HepG2 (cell line): ENCODE measurements around the gene SLU7. TPM values are rescaled to one million over a fixed set of nuclear protein-coding genes. Genes with fewer than 3 reads are reported as not detected.

Source experiments
- ATAC-seq: fragments of 200-7000 bp; cut with Tn5 transposase; 3 replicates; pipeline ENCODE4 v1.9.1; 2020; ENCODE audit warnings: mild to moderate bottlenecking, moderate library complexity
- BruUV-seq: library from RNA; stranded (reverse); fragments of 400-500 nt; replicated peaks from 2 replicates; lab custom pipeline; 2021; lab: Mats Ljungman, UMichigan
- CTCF ChIA-PET: fragments of 300-600 bp; formaldehyde crosslinking; extraction: SDS; loops from one replicate; lab custom pipeline; 2021; ENCODE audit warnings: low total read pairs, inconsistent platforms, low intra/inter-chr PET ratio; lab: Yijun Ruan, JAX
- POLR2A ChIA-PET: fragments of 350-600 bp; sonication (Branson Sonifier 250); formaldehyde crosslinking; loops from one replicate; lab custom pipeline; 2020; ENCODE audit warnings: antibody characterized with exemption, inconsistent platforms; lab: Yijun Ruan, JAX
- DNase-seq: peaks from one replicate; pipeline ENCODE4 v3.0.0-alpha.2; 2015; ENCODE audit warnings: low spot score
- FAIRE-seq: peaks from 3 replicates; lab custom pipeline; 2011; peaks lifted over from hg19 to GRCh38; lab: Jason Lieb, UNC
- H2AFZ ChIP-seq: one replicate; pipeline ENCODE4 v1.6.1; 2011; ENCODE audit warnings: low read length, inconsistent platforms
- H3K27ac ChIP-seq: fragments of 300-600 bp; 3 replicates; pipeline ENCODE4 v1.8.0; 2011; ENCODE audit warnings: mixed run types, mild to moderate bottlenecking, mixed read lengths, low read length, inconsistent platforms; ENCODE audit not compliant: insufficient read depth; ENCODE audit errors: extremely low read length
- H3K27me3 ChIP-seq, 2 experiments: fragments of 200-600 bp in 1 of 2; 2 replicates in 1 of 2; 3 replicates in 1 of 2; pipeline versions ENCODE4 v1.6.0 to v1.8.0; 2011; ENCODE audit warnings: low read length in 2 of 2, mild to moderate bottlenecking in 2 of 2, moderate library complexity in 2 of 2, inconsistent platforms in 1 of 2; ENCODE audit not compliant: insufficient read depth in 2 of 2, control insufficient read depth in 1 of 2
- H3K36me3 ChIP-seq, 2 experiments: fragments of 200-600 bp in 1 of 2; replicated peaks in 1 of 2; 2 replicates in 1 of 2; 3 replicates in 1 of 2; pipeline versions ENCODE4 v1.5.1 to v1.8.0; 2011; ENCODE audit warnings: low read length in 2 of 2, inconsistent platforms in 1 of 2; ENCODE audit not compliant: insufficient read depth in 2 of 2, control insufficient read depth in 1 of 2
- H3K4me1 ChIP-seq: 2 replicates; pipeline ENCODE4 v1.5.1; 2012; ENCODE audit warnings: low read length, inconsistent platforms; ENCODE audit not compliant: insufficient read depth
- H3K4me2 ChIP-seq: 2 replicates; pipeline ENCODE4 v1.6.0; 2011; ENCODE audit warnings: low read depth, low read length, inconsistent platforms
- H3K4me3 ChIP-seq, 3 experiments: fragments of 200-600 bp in 1 of 3; sonication (generic), shearing (Covaris generic) in 1 of 3; replicated peaks in 1 of 3; 2 replicates each; pipeline ENCODE4 v1.5.1; 2011 to 2016; ENCODE audit warnings: low read length in 3 of 3, inconsistent platforms in 2 of 3, low read depth in 2 of 3, mild to moderate bottlenecking in 2 of 3, control low read depth in 1 of 3, mixed read lengths in 1 of 3; ENCODE audit not compliant: insufficient read depth in 1 of 3
- H3K79me2 ChIP-seq: one replicate; pipeline ENCODE4 v1.6.1; 2011; ENCODE audit warnings: low read length, inconsistent platforms; ENCODE audit not compliant: insufficient read depth
- H3K9ac ChIP-seq: 2 replicates; pipeline ENCODE4 v1.6.0; 2011; ENCODE audit warnings: mild to moderate bottlenecking, low read depth, low read length, inconsistent platforms; ENCODE audit not compliant: insufficient read depth
- H3K9me3 ChIP-seq: 2 replicates; pipeline ENCODE4 v1.5.1; 2012; ENCODE audit warnings: mild to moderate bottlenecking, low read length
- H4K20me1 ChIP-seq: 2 replicates; pipeline ENCODE4 v1.6.0; 2011; ENCODE audit warnings: inconsistent platforms, mild to moderate bottlenecking, low read length, moderate library complexity; ENCODE audit not compliant: insufficient read depth
- ASH2L ChIP-seq: fragments of 300-600, 200-600 bp; sonication (generic); IDR thresholded peaks from 2 replicates; pipeline ENCODE4 v1.7.0; 2017; ENCODE audit warnings: low read depth, mild to moderate bottlenecking, moderate library complexity, mixed read lengths, low read length; ENCODE audit not compliant: insufficient read length
- FOXM1 ChIP-seq: sonication (generic); formaldehyde crosslinking; IDR thresholded peaks from 2 replicates; pipeline ENCODE4 v1.5.0; 2020; ENCODE audit warnings: missing genetic modification reagents
- GLI4 ChIP-seq: sonication (generic); formaldehyde crosslinking; IDR thresholded peaks from 2 replicates; pipeline ENCODE4 v1.5.1; 2020; ENCODE audit warnings: missing genetic modification reagents, mild to moderate bottlenecking, moderate library complexity, borderline replicate concordance
- HDAC1 ChIP-seq: sonication (generic); formaldehyde crosslinking; IDR thresholded peaks from 2 replicates; pipeline ENCODE4 v1.5.1; 2020; ENCODE audit warnings: mild to moderate bottlenecking, missing genetic modification reagents
- MXI1 ChIP-seq: IDR thresholded peaks from 3 replicates; pipeline ENCODE4 v1.6.1; 2012; ENCODE audit warnings: low read depth, low read length, inconsistent platforms, borderline replicate concordance
- NCOA1 ChIP-seq: sonication (generic); formaldehyde crosslinking; IDR thresholded peaks from 2 replicates; pipeline ENCODE4 v1.9.0; 2021; ENCODE audit warnings: missing genetic modification reagents
- NCOA5 ChIP-seq: sonication (generic); formaldehyde crosslinking; IDR thresholded peaks from 2 replicates; pipeline ENCODE4 v1.4.0; 2020; ENCODE audit warnings: missing genetic modification reagents
- RAD21 ChIP-seq: fragments of 450-650 bp; formaldehyde crosslinking; IDR thresholded peaks from 2 replicates; pipeline ENCODE4 v1.5.0; 2020; ENCODE audit warnings: mild to moderate bottlenecking
- SP2 ChIP-seq: sonication (generic); formaldehyde crosslinking; IDR thresholded peaks from 2 replicates; pipeline ENCODE4 v1.5.1; 2020; ENCODE audit warnings: mild to moderate bottlenecking, missing genetic modification reagents
- ZEB1 ChIP-seq: IDR thresholded peaks from 2 replicates; pipeline ENCODE4 v1.6.1; 2012; ENCODE audit warnings: mild to moderate bottlenecking, low read depth, inconsistent platforms; ENCODE audit not compliant: insufficient replicate concordance
- ZNF124 ChIP-seq: sonication (generic); formaldehyde crosslinking; IDR thresholded peaks from 2 replicates; pipeline ENCODE4 v1.4.0; 2020; ENCODE audit warnings: missing genetic modification reagents
- ZNF280D ChIP-seq: sonication (generic); formaldehyde crosslinking; IDR thresholded peaks from 2 replicates; pipeline ENCODE4 v1.5.1; 2020; ENCODE audit warnings: mild to moderate bottlenecking, missing genetic modification reagents
- ZNF577 ChIP-seq: sonication (generic); formaldehyde crosslinking; IDR thresholded peaks from 2 replicates; pipeline ENCODE4 v1.4.0; 2020; ENCODE audit warnings: mild to moderate bottlenecking, low read depth, missing genetic modification reagents, borderline replicate concordance
- ZNF615 ChIP-seq: sonication (generic); formaldehyde crosslinking; IDR thresholded peaks from 2 replicates; pipeline ENCODE4 v1.5.0; 2020; ENCODE audit warnings: mild to moderate bottlenecking, missing genetic modification reagents, borderline replicate concordance
- WGBS: methylation state at CpG from one replicate; pipeline ENCODE4 v1.1.6; 2017; ENCODE audit warnings: low lambda C conversion rate; 5-methylcytosine and 5-hydroxymethylcytosine counted together
- in situ Hi-C: cut with HindIII; loops from 2 replicates; pipeline ENCODE4 v1.10.0; 2017; ENCODE audit warnings: low pct_unique_long_range_greater_than_20kb; ENCODE audit not compliant: extremely low pct_ligation_motif_present
- intact Hi-C: fragments of 100-400 bp; cut with micrococcal nuclease; formaldehyde crosslinking; loops from one replicate; pipeline ENCODE4 v1.10.0; 2022; ENCODE audit not compliant: unreplicated experiment
- polyA plus RNA-seq, 8 experiments: library from polyadenylated mRNA; depleted of rRNA in 3 of 8; stranded (reverse) in 7 of 8; unstranded in 1 of 8; fragments of >200 nt; fragmentation: Illumina TruSeq in 4 of 8; extraction: Trizol in 4 of 8; gene quantifications; 2 replicates each; pipeline versions ENCODE4 v1.2.1 to v1.2.3, GENCODE V29; 2011 to 2016; ENCODE audit warnings: low read depth in 4 of 8, missing spikeins in 1 of 8, mixed read lengths in 1 of 8; ENCODE audit not compliant: insufficient read depth in 1 of 8
- total RNA-seq, 5 experiments: library from RNA; depleted of rRNA; stranded (reverse); fragments of >200 nt; fragmentation: Illumina TruSeq; extraction: Trizol; gene quantifications; 2 replicates each; pipeline ENCODE4 v1.2.3, GENCODE V29; 2016; ENCODE audit warnings: low read depth in 1 of 5
- TF ChIP-seq, protein P1 (sequence below): sonication (generic); formaldehyde crosslinking; conservative IDR thresholded peaks from 2 replicates; pipeline ENCODE4 v1.8.1; 2023; ENCODE audit warnings: missing genetic modification reagents
- TF ChIP-seq, protein P2 (sequence below): IDR thresholded peaks from 2 replicates; pipeline ENCODE4 v1.6.1; 2016

SLU7 gene
- total and polyA plus RNA-seq, 2 of the 13 experiments (the other 11 are each of a cell fraction or from before 2014, with no cell fraction given) = 24.0 to 39.2 TPM

DNA sequence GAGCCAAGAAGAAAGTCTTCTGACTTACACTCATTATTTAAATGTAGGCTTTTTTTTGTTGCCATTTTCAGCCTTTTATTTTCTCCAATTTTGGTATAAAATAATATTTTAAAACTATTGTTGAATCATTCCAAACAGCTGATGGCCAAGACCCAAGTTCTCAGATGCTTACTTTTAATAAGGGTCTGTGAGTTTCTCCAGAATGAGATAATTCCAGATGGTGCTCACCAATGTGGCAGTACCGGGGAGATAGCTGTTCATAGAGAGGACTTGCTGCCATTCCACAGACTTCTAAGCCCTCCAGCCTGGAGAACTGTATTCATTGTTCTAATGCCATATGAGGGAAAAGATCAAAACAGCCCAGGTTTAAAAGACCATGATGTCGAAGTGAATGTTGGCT is 43.2 kb downstream of the SLU7 start:
- ATAC-seq (no peak), FAIRE-seq (no peak), DNase-seq (no peak)
- Histone ChIP-seq H3K27ac (no peak overlapping the region), H3K36me3 (no peaks in the 10 kb centered on the region), H3K79me2 (no peaks in the 10 kb centered on the region), H3K9ac (no peak overlapping the region), H4K20me1 (no peaks in the 10 kb centered on the region), H2AFZ (no peak overlapping the region), H3K9me3 (no peaks in the 10 kb centered on the region), H3K4me3 (no peak overlapping the region), H3K27me3 (peaks cover 3 to 16% of the 10 kb centered on the region in 2 experiments; a peak in 3 of 5 replicates), H3K4me2 (no peak overlapping the region), H3K4me1 (no peaks in the 10 kb centered on the region)
- 3% methylated on average over 2 of the region's 2 CpGs for WGBS
- TF ChIP-seq ZNF124 = no peak
- intact Hi-C loops = no loop called here
- CTCF ChIA-PET = no interaction called here
- in situ Hi-C loops = no loop called here
- POLR2A ChIA-PET = no interaction called here
- BruUV-seq = no TSS peak

GRCh38 chr5:160375166-160375565 is 43.7 kb downstream of the SLU7 start:
- ATAC-seq = no peak
- BruUV-seq = no TSS peak
- CTCF ChIA-PET = no interaction called here
- no peak overlapping the region for H3K9ac ChIP-seq
- no peak overlapping the region for H3K4me3 ChIP-seq
- H4K20me1 ChIP-seq = no peaks in the 10 kb centered on the region
- H3K36me3 ChIP-seq = no peaks in the 10 kb centered on the region
- in situ Hi-C loops = no loop called here
- POLR2A ChIA-PET = no interaction called here
- H3K79me2 ChIP-seq = no peaks in the 10 kb centered on the region
- no peak for FAIRE-seq
- intact Hi-C loops = no loop called here
- DNase-seq = no peak
- no peaks in the 10 kb centered on the region for H3K9me3 ChIP-seq
- H2AFZ ChIP-seq = no peak overlapping the region
- no peak overlapping the region for H3K4me2 ChIP-seq
- H3K27me3 ChIP-seq = peaks cover 3 to 21% of the 10 kb centered on the region in 2 experiments; a peak in 3 of 5 replicates
- H3K4me1 ChIP-seq = no peaks in the 10 kb centered on the region
- no peak overlapping the region for H3K27ac ChIP-seq
- no peak for TF ChIP-seq ZEB1
- no peak for TF ChIP-seq NCOA1
- TF ChIP-seq ZNF280D (CRISPR knock-in tag) = no peak
- TF ChIP-seq, protein P1, sequence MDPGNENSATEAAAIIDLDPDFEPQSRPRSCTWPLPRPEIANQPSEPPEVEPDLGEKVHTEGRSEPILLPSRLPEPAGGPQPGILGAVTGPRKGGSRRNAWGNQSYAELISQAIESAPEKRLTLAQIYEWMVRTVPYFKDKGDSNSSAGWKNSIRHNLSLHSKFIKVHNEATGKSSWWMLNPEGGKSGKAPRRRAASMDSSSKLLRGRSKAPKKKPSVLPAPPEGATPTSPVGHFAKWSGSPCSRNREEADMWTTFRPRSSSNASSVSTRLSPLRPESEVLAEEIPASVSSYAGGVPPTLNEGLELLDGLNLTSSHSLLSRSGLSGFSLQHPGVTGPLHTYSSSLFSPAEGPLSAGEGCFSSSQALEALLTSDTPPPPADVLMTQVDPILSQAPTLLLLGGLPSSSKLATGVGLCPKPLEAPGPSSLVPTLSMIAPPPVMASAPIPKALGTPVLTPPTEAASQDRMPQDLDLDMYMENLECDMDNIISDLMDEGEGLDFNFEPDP (CRISPR knock-in tag) = no peak
- TF ChIP-seq ZNF577 (CRISPR knock-in tag) = no peak
- TF ChIP-seq, protein P2, sequence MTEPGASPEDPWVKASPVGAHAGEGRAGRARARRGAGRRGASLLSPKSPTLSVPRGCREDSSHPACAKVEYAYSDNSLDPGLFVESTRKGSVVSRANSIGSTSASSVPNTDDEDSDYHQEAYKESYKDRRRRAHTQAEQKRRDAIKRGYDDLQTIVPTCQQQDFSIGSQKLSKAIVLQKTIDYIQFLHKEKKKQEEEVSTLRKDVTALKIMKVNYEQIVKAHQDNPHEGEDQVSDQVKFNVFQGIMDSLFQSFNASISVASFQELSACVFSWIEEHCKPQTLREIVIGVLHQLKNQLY (CRISPR knock-in tag) = no peak
- no peak for TF ChIP-seq SP2 (CRISPR knock-in tag)
- TF ChIP-seq HDAC1 (CRISPR knock-in tag) = no peak
- no peak for TF ChIP-seq GLI4 (CRISPR knock-in tag)
- no peak for TF ChIP-seq ZNF615 (CRISPR knock-in tag)
- no peak for TF ChIP-seq FOXM1
- TF ChIP-seq NCOA5 (CRISPR knock-in tag) = no peak
- TF ChIP-seq MXI1 = no peak
- no peak for TF ChIP-seq ASH2L
- no peak for TF ChIP-seq RAD21 (CRISPR knock-in tag)
